Neural cell (in vitro differentiated cells): Measurements from ENCODE around the gene RAB3A. TPM values are rescaled to one million over a fixed set of nuclear protein-coding genes. Genes with fewer than 3 reads are reported as not detected.

Experiments
- H2AFZ ChIP-seq: fragments of 200-600, 300-800 bp; sonication (generic), shearing (Covaris generic); 2 replicates; pipeline ENCODE4 v1.6.0; 2014; ENCODE audit warnings: low read depth, mild to moderate bottlenecking, antibody characterized with exemption, low read length, moderate library complexity
- H3F3A ChIP-seq: fragments of 200-600 bp; shearing (Covaris generic); 2 replicates; pipeline ENCODE4 v1.6.1; 2016; ENCODE audit warnings: mild to moderate bottlenecking, moderate library complexity, mixed read lengths, antibody characterized with exemption, low read length; ENCODE audit not compliant: insufficient read depth, poor library complexity, severe bottlenecking
- H3K27ac ChIP-seq: fragments of 200-600, 300-800 bp; sonication (generic), shearing (Covaris generic); 2 replicates; pipeline ENCODE4 v1.5.1; 2014; ENCODE audit warnings: mild to moderate bottlenecking, low read length, moderate library complexity
- H3K27me3 ChIP-seq: fragments of 300-800, 200-600 bp; sonication (generic), shearing (Covaris generic); 2 replicates; pipeline ENCODE4 v1.6.0; 2014; ENCODE audit warnings: mild to moderate bottlenecking, low read depth, low read length, moderate library complexity; ENCODE audit not compliant: insufficient read depth
- H3K36me3 ChIP-seq: fragments of 300-800, 200-600 bp; sonication (generic), shearing (Covaris generic); 2 replicates; pipeline ENCODE4 v1.5.1; 2014; ENCODE audit warnings: mild to moderate bottlenecking, antibody characterized with exemption, low read length, moderate library complexity; ENCODE audit not compliant: insufficient read depth
- H3K4me2 ChIP-seq: fragments of 300-800, 200-600 bp; sonication (generic), shearing (Covaris generic); 2 replicates; pipeline ENCODE4 v1.6.0; 2014; ENCODE audit warnings: mild to moderate bottlenecking, low read length
- H3K4me3 ChIP-seq: fragments of 300-800, 200-600 bp; sonication (generic), shearing (Covaris generic); 2 replicates; pipeline ENCODE4 v1.5.1; 2014; ENCODE audit warnings: mild to moderate bottlenecking, low read length, moderate library complexity
- H3K79me2 ChIP-seq: fragments of 200-600 bp; shearing (Covaris generic); replicated peaks from 2 replicates; pipeline ENCODE4 v1.6.0; 2014; ENCODE audit warnings: mild to moderate bottlenecking, low read length, moderate library complexity; ENCODE audit not compliant: insufficient read depth
- H3K9ac ChIP-seq: fragments of 300-800, 200-600 bp; sonication (generic), shearing (Covaris generic); 2 replicates; pipeline ENCODE4 v1.6.1; 2016; ENCODE audit warnings: mild to moderate bottlenecking, low read length, mixed read lengths
- H3K9me2 ChIP-seq: fragments of 200-600 bp; shearing (Covaris generic); 2 replicates; pipeline ENCODE4 v1.6.1; 2016; ENCODE audit warnings: mild to moderate bottlenecking, low read length, mixed read lengths; ENCODE audit not compliant: insufficient read depth
- H3K9me3 ChIP-seq: fragments of 200-600, 300-800 bp; sonication (generic), shearing (Covaris generic); 2 replicates; pipeline ENCODE4 v1.6.1; 2016; ENCODE audit warnings: mild to moderate bottlenecking, mixed run types, low read length, moderate library complexity, mixed read lengths
- H4K20me1 ChIP-seq: fragments of 200-600 bp; shearing (Covaris generic); 2 replicates; pipeline ENCODE4 v1.6.1; 2016; ENCODE audit warnings: mild to moderate bottlenecking, mixed run types; ENCODE audit not compliant: insufficient read depth
- EZH2 ChIP-seq: fragments of 200-600, 300-800 bp; shearing (Covaris generic), sonication (generic); IDR thresholded peaks from 2 replicates; pipeline ENCODE4 v1.6.1; 2014; ENCODE audit warnings: antibody characterized with exemption, low read length, borderline replicate concordance, mild to moderate bottlenecking; ENCODE audit not compliant: insufficient read depth, poor library complexity, severe bottlenecking
- MXI1 ChIP-seq: fragments of 450-650 bp; conservative IDR thresholded peaks from 2 replicates; pipeline ENCODE4 v1.6.1; 2014; ENCODE audit warnings: antibody characterized with exemption, mild to moderate bottlenecking; ENCODE audit not compliant: poor library complexity, severe bottlenecking
- POLR2AphosphoS5 ChIP-seq: IDR thresholded peaks from 2 replicates; pipeline ENCODE4 v1.6.1; 2012
- SMC3 ChIP-seq: fragments of 450-650 bp; conservative IDR thresholded peaks from 2 replicates; pipeline ENCODE4 v1.6.1; 2014; ENCODE audit warnings: antibody characterized with exemption, mild to moderate bottlenecking, moderate library complexity; ENCODE audit not compliant: poor library complexity
- TAF1 ChIP-seq: IDR thresholded peaks from 2 replicates; pipeline ENCODE4 v1.6.1; 2012; ENCODE audit warnings: low read depth
- polyA plus RNA-seq: library from polyadenylated mRNA; depleted of rRNA; stranded (reverse); fragments of >200 nt; gene quantifications from 2 replicates; pipeline ENCODE4 v1.2.3, GENCODE V29; 2014
- TF ChIP-seq, protein P1 (sequence below): fragments of 450-650 bp; IDR thresholded peaks from 2 replicates; pipeline ENCODE4 v1.5.1; 2014; ENCODE audit warnings: antibody characterized with exemption, mild to moderate bottlenecking, moderate library complexity; ENCODE audit not compliant: poor library complexity, severe bottlenecking
- TF ChIP-seq, protein P2 (sequence below): IDR thresholded peaks from 2 replicates; pipeline ENCODE4 v1.6.1; 2012; ENCODE audit warnings: borderline replicate concordance

Gene RAB3A
- polyA plus RNA-seq, 1 donor from 2014 or later = 32.3 TPM

DNA sequence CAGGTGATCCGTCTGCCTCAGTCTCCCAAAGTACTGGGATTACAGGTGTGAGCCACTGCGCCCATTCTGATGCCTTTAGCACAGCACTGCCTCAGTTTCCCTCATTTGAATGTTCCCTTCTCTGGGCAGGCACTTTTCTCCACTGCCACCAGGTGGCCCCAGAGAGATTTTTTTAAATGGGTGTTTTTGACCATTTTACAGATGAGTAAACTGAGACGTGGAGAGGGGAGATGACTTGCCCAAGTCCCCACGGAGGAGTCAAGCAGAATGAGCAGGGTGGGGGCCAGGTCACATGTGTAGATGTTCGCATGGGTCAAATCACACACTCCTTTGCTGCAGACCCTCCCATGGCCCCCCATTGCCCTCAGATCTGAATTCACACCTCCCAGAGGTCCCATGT is 25.6 kb upstream of the RAB3A start:
- Histone ChIP-seq H3K9me3 (no peaks in the 10 kb centered on the region), H2AFZ (no peak overlapping the region), H3K27me3 (peaks cover 52% of the 10 kb centered on the region), H3K4me3 (no peak overlapping the region), H4K20me1 (no peaks in the 10 kb centered on the region), H3K27ac (no peak overlapping the region), H3K79me2 (no peaks in the 10 kb centered on the region), H3F3A (no peaks in the 10 kb centered on the region), H3K36me3 (no peaks in the 10 kb centered on the region), H3K4me2 (no peak overlapping the region), H3K9ac (no peak overlapping the region), H3K9me2 (no peaks in the 10 kb centered on the region)
- TF ChIP-seq MXI1 (no peak), SMC3 (no peak)
- TF ChIP-seq, protein P1, sequence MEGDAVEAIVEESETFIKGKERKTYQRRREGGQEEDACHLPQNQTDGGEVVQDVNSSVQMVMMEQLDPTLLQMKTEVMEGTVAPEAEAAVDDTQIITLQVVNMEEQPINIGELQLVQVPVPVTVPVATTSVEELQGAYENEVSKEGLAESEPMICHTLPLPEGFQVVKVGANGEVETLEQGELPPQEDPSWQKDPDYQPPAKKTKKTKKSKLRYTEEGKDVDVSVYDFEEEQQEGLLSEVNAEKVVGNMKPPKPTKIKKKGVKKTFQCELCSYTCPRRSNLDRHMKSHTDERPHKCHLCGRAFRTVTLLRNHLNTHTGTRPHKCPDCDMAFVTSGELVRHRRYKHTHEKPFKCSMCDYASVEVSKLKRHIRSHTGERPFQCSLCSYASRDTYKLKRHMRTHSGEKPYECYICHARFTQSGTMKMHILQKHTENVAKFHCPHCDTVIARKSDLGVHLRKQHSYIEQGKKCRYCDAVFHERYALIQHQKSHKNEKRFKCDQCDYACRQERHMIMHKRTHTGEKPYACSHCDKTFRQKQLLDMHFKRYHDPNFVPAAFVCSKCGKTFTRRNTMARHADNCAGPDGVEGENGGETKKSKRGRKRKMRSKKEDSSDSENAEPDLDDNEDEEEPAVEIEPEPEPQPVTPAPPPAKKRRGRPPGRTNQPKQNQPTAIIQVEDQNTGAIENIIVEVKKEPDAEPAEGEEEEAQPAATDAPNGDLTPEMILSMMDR = peak; percentile 40

GRCh38 chr19:18227781-18228271 is 24.0 kb upstream of the RAB3A start:
- Histone ChIP-seq H3K4me3 (no peak overlapping the region), H3K9me2 (no peaks in the 10 kb centered on the region), H3F3A (no peaks in the 10 kb centered on the region), H3K36me3 (no peaks in the 10 kb centered on the region), H4K20me1 (no peaks in the 10 kb centered on the region), H2AFZ (no peak overlapping the region), H3K9ac (no peak overlapping the region), H3K9me3 (no peaks in the 10 kb centered on the region), H3K79me2 (no peaks in the 10 kb centered on the region), H3K4me2 (no peak overlapping the region), H3K27ac (no peak overlapping the region), H3K27me3 (peaks cover 46% of the 10 kb centered on the region)
- TF ChIP-seq TAF1 = no peak

- H3F3A ChIP-seq = no peaks in the 10 kb centered on the region
- no peak overlapping the region for H3K4me2 ChIP-seq
- no peak overlapping the region for H2AFZ ChIP-seq
- H4K20me1 ChIP-seq = no peaks in the 10 kb centered on the region
- H3K27ac ChIP-seq = no peak overlapping the region
- no peak for TF ChIP-seq TAF1
- TF ChIP-seq, protein P1 = no peak
- no peak for TF ChIP-seq MXI1
- no peak for TF ChIP-seq SMC3
- TF ChIP-seq POLR2AphosphoS5 = no peak
- TF ChIP-seq, protein P2, sequence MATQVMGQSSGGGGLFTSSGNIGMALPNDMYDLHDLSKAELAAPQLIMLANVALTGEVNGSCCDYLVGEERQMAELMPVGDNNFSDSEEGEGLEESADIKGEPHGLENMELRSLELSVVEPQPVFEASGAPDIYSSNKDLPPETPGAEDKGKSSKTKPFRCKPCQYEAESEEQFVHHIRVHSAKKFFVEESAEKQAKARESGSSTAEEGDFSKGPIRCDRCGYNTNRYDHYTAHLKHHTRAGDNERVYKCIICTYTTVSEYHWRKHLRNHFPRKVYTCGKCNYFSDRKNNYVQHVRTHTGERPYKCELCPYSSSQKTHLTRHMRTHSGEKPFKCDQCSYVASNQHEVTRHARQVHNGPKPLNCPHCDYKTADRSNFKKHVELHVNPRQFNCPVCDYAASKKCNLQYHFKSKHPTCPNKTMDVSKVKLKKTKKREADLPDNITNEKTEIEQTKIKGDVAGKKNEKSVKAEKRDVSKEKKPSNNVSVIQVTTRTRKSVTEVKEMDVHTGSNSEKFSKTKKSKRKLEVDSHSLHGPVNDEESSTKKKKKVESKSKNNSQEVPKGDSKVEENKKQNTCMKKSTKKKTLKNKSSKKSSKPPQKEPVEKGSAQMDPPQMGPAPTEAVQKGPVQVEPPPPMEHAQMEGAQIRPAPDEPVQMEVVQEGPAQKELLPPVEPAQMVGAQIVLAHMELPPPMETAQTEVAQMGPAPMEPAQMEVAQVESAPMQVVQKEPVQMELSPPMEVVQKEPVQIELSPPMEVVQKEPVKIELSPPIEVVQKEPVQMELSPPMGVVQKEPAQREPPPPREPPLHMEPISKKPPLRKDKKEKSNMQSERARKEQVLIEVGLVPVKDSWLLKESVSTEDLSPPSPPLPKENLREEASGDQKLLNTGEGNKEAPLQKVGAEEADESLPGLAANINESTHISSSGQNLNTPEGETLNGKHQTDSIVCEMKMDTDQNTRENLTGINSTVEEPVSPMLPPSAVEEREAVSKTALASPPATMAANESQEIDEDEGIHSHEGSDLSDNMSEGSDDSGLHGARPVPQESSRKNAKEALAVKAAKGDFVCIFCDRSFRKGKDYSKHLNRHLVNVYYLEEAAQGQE = no peak
- no peak for TF ChIP-seq EZH2
- peaks cover 40% of the 10 kb centered on the region for H3K27me3 ChIP-seq
- no peaks in the 10 kb centered on the region for H3K36me3 ChIP-seq
- no peak overlapping the region for H3K4me3 ChIP-seq
- H3K79me2 ChIP-seq = no peaks in the 10 kb centered on the region
- H3K9me2 ChIP-seq = no peaks in the 10 kb centered on the region
- H3K9me3 ChIP-seq = no peaks in the 10 kb centered on the region
- H3K9ac ChIP-seq = no peak overlapping the region
Measured at GRCh38 chr19:18226956-18227780, 23.3 kb upstream of the RAB3A start.
